Endothelial cell of umbilical vein (primary cell): ENCODE measurements around the gene GAS7.

Source experiments
- EZH2 ChIP-seq: IDR thresholded peaks from 2 replicates; pipeline ENCODE4 v1.6.1; 2012; ENCODE audit warnings: borderline replicate concordance, low read depth, mild to moderate bottlenecking, moderate library complexity, low read length, inconsistent platforms; ENCODE audit not compliant: severe bottlenecking
- FOS ChIP-seq: IDR thresholded peaks from 2 replicates; pipeline ENCODE4 v1.6.1; 2011; ENCODE audit warnings: mild to moderate bottlenecking, low read length, moderate library complexity, borderline replicate concordance; ENCODE audit not compliant: insufficient read depth
- GATA2 ChIP-seq: IDR thresholded peaks from 2 replicates; pipeline ENCODE4 v1.7.0; 2011; ENCODE audit warnings: low read depth, mild to moderate bottlenecking, moderate library complexity, mixed read lengths, low read length; ENCODE audit not compliant: insufficient read length, insufficient read depth
- JUN ChIP-seq: IDR thresholded peaks from 2 replicates; pipeline ENCODE4 v1.6.1; 2011; ENCODE audit warnings: borderline replicate concordance, low read depth; ENCODE audit not compliant: insufficient read length, insufficient read depth
- MYC ChIP-seq: IDR thresholded peaks from one replicate; pipeline ENCODE4 v1.6.1; 2011; ENCODE audit warnings: mild to moderate bottlenecking, low read depth, low read length
- POLR2A ChIP-seq: IDR thresholded peaks from 2 replicates; pipeline ENCODE4 v1.6.1; 2012; ENCODE audit warnings: low read depth, mild to moderate bottlenecking, control low read depth, low read length
- POLR2AphosphoS5 ChIP-seq: IDR thresholded peaks from 2 replicates; pipeline ENCODE4 v1.6.1; 2012; ENCODE audit warnings: low read depth, mild to moderate bottlenecking, control low read depth, low read length, moderate library complexity; ENCODE audit not compliant: insufficient read depth
- TF ChIP-seq, protein P1 (sequence below), 2 donors: IDR thresholded peaks; 1 replicate in 1 of 2; 2 replicates in 1 of 2; pipeline ENCODE4 v1.5.1; 2011; ENCODE audit warnings: low read length in 2 of 2, mild to moderate bottlenecking in 2 of 2, moderate library complexity in 2 of 2, control low read depth in 1 of 2, inconsistent platforms in 1 of 2, low read depth in 1 of 2; ENCODE audit not compliant: insufficient read depth in 1 of 2; ENCODE audit errors: extremely low read depth in 1 of 2
- TF ChIP-seq, protein P2 (sequence below): IDR thresholded peaks from 2 replicates; pipeline ENCODE4 v1.6.1; 2011; ENCODE audit not compliant: insufficient read depth, insufficient read length

DNA sequence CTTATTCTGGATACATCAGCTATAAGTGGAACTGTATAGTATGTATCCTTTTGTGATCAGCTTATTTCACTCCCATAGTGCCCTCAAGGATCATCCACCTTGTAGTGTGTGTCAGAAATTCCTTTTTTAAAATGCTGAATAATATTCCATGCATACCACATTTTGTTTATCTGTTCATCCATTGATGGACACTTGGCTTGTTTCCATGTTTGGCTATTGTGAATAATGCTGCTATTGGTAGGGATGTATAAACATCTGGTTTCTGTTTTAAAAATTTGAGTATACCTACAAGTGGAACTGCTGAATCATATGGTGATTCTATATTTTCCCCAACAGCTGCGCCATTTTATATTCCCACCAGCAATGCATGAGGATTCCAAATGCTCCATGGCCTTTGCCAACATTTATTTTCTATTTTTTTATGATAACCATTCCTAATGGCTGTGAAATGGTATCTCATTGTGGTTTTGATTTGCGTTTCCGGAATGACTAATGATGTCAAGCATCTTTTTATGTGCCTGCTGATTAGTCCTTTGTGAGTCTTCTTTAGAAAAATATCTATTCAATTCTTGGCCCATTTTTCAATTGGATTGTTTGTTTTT is 304.9 kb downstream of the GAS7 start:
- TF ChIP-seq EZH2, result no peak
- TF ChIP-seq, protein P1, sequence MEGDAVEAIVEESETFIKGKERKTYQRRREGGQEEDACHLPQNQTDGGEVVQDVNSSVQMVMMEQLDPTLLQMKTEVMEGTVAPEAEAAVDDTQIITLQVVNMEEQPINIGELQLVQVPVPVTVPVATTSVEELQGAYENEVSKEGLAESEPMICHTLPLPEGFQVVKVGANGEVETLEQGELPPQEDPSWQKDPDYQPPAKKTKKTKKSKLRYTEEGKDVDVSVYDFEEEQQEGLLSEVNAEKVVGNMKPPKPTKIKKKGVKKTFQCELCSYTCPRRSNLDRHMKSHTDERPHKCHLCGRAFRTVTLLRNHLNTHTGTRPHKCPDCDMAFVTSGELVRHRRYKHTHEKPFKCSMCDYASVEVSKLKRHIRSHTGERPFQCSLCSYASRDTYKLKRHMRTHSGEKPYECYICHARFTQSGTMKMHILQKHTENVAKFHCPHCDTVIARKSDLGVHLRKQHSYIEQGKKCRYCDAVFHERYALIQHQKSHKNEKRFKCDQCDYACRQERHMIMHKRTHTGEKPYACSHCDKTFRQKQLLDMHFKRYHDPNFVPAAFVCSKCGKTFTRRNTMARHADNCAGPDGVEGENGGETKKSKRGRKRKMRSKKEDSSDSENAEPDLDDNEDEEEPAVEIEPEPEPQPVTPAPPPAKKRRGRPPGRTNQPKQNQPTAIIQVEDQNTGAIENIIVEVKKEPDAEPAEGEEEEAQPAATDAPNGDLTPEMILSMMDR (IDR thresholded peaks at IDR 0.05; ENCODE audit: extremely low read depth in 1 of 2, insufficient read depth in 1 of 2, low read depth in 1 of 2, low read length in 2 of 2), result no peak
- no peak for TF ChIP-seq FOS
- TF ChIP-seq JUN, result no peak
- TF ChIP-seq POLR2A, result no peak
- TF ChIP-seq POLR2AphosphoS5, result no peak
- TF ChIP-seq, protein P2, sequence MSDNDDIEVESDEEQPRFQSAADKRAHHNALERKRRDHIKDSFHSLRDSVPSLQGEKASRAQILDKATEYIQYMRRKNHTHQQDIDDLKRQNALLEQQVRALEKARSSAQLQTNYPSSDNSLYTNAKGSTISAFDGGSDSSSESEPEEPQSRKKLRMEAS, result no peak
- no peak for TF ChIP-seq MYC
- no peak for TF ChIP-seq GATA2
